ENCODE data around the gene EML2. TPM values are rescaled to one million over a fixed set of nuclear protein-coding genes. Genes with fewer than 3 reads are reported as not detected.

Gene EML2
- total RNA-seq, 1 experiment from 2014 or later = 32.7 TPM

DNA sequence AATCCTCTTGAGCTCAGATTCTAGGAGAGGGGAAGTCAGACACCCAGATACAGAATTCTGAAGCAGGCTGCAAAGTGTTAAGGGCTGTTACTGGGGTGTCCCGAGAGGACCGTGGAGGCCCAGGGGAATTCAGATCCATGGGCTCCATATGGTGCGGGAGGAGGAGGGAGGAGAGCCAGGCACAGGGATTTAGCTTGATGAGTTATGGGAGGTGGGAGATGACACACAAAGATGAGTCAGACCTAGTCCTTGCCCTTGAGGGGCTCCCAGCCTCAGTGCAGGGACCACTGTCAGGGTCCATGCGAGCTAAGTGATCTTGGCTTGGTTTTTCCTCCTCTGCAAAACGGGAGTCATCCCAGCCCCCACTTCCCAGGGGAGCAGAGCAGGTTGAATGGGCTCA lies 14.4 kb upstream of the EML2 start:
- no TSS peak for BruUV-seq (replicated peaks)
- no peak for DNase-seq (ENCODE audit: low read depth, low spot score)
- no peak for ATAC-seq
- TF ChIP-seq REST (IDR thresholded peaks at IDR 0.05; ENCODE audit: insufficient read depth in 1 of 2, low read depth in 2 of 2, low read length in 1 of 2) (no peak), TCF7L2 (IDR thresholded peaks at IDR 0.05; ENCODE audit: low read depth, low read length) (no peak), POLR2AphosphoS5 (IDR thresholded peaks at IDR 0.05; ENCODE audit: low read depth, low read length) (no peak)
- H3K27me3 ChIP-seq (ENCODE audit: control insufficient read depth, insufficient read depth, low read length) = no peaks in the 10 kb centered on the region
- ChIA-PET POLR2A (no interaction called here), CTCF (no interaction called here)
- no peak overlapping the region for H3K4me3 ChIP-seq (ENCODE audit: low read depth in 2 of 2, low read length in 2 of 2)
- H3K9me3 ChIP-seq (ENCODE audit: control insufficient read depth, insufficient read depth, low read depth, low read length) = no peaks in the 10 kb centered on the region
- no peaks in the 10 kb centered on the region for H3K36me3 ChIP-seq (ENCODE audit: control insufficient read depth, insufficient read depth, low read length)
- intact Hi-C loops (cut with micrococcal nuclease; ENCODE audit: unreplicated experiment) (no loop called here), in situ Hi-C loops (cut with HindIII; ENCODE audit: low pct_unique_long_range_greater_than_20kb, low sequenced_read_pairs) (no loop called here)
- H3K4me1 ChIP-seq (ENCODE audit: control insufficient read depth, insufficient read depth, low read length) = no peaks in the 10 kb centered on the region
- no peak overlapping the region for H3K27ac ChIP-seq (ENCODE audit: low read length)

GRCh38 chr19:45650722-45651121 lies 11.5 kb upstream of the EML2 start:
- ChIA-PET CTCF (no interaction called here), POLR2A (no interaction called here)
- DNase-seq (ENCODE audit: low read depth, low spot score) = no peak
- Histone ChIP-seq H3K4me1 (ENCODE audit: control insufficient read depth, insufficient read depth, low read length) (no peaks in the 10 kb centered on the region), H3K4me3 (ENCODE audit: low read depth in 2 of 2, low read length in 2 of 2) (no peak overlapping the region), H3K27ac (ENCODE audit: low read length) (no peak overlapping the region), H3K9me3 (ENCODE audit: control insufficient read depth, insufficient read depth, low read depth, low read length) (no peaks in the 10 kb centered on the region), H3K36me3 (ENCODE audit: control insufficient read depth, insufficient read depth, low read length) (no peaks in the 10 kb centered on the region), H3K27me3 (ENCODE audit: control insufficient read depth, insufficient read depth, low read length) (no peaks in the 10 kb centered on the region)
- intact Hi-C loops (cut with micrococcal nuclease; ENCODE audit: unreplicated experiment) = no loop called here
- TF ChIP-seq POLR2AphosphoS5 (IDR thresholded peaks at IDR 0.05; ENCODE audit: low read depth, low read length) = no peak
- TF ChIP-seq SIN3A (IDR thresholded peaks at IDR 0.05; ENCODE audit: borderline replicate concordance, insufficient read depth, low read depth, low read length) = no peak
- TF ChIP-seq REST (IDR thresholded peaks at IDR 0.05; ENCODE audit: insufficient read depth in 1 of 2, low read depth in 2 of 2, low read length in 1 of 2) = no peak
- no peak for TF ChIP-seq CTCF (IDR thresholded peaks at IDR 0.05)
- TF ChIP-seq TCF7L2 (IDR thresholded peaks at IDR 0.05; ENCODE audit: low read depth, low read length) = no peak
- BruUV-seq (replicated peaks) = no TSS peak
- in situ Hi-C loops (cut with HindIII; ENCODE audit: low pct_unique_long_range_greater_than_20kb, low sequenced_read_pairs) = no loop called here
- no peak for ATAC-seq

Measured in Panc1 (cell line).